GM19240 (cell line): ENCODE data around the gene TRMT44.
"Not testable (repeated sequence)": the region's sequence is repeated elsewhere in the genome, so short reads cannot be mapped to it uniquely, and the experiment has no call there.

ENCODE experiments used
- DNase-seq: peaks from one replicate; pipeline ENCODE4 v3.0.0; 2011; ENCODE audit warnings: low spot score; ENCODE audit not compliant: insufficient read length

The TRMT44 gene

DNA sequence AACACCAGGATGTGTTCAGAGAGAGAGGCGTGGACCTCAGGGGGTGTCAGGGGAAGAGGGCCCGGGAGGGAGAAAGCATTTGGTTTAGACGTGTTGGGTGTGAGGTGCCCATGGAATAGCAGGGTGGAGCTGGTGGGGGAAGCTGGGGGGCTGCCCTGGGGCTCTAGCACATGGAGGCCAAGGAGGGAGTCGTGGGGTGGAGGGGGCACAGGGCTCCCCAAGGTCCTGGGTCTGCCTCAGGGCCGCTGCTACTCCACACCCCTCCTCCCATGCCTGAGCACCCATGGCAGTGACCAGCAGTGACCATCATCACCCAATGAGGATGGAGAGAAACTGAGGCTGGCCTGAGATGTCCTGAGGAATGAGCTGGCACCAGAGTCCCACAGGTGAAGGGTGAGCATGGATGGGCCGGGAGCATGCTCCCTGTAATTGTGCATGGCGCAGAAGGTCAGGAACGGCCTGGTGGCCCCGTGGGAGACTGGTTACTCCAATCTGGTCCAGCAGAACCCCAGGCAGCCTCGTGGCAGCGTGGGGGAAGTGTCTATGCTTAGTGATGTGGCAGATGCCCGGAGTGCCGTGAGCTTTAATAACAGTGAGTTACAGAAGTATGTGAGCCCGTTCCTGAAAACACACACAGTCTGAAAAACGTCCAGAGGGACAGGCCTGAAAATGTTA is 70.2 kb downstream of the TRMT44 start:
- no peak for DNase-seq

DNA sequence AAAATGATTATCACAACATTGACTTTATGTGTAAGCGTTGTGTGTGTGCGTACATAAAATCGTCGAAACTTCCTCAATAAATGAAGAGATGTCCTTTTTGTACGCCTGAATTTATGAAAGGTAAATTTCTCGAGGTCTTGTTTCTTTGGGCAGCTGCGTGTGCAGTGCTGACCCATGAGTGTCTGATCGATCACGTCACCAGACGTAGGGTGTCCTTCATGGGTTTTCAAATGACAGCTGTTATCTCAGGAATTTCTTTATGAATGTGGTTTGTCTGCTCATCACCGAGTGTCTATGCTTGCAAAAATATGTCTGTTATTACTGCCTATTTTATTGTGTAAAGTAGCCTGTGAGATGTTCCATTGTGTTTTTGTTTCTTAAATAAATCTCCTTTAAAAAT is 71.9 kb downstream of the TRMT44 start:
- no peak for DNase-seq

DNA sequence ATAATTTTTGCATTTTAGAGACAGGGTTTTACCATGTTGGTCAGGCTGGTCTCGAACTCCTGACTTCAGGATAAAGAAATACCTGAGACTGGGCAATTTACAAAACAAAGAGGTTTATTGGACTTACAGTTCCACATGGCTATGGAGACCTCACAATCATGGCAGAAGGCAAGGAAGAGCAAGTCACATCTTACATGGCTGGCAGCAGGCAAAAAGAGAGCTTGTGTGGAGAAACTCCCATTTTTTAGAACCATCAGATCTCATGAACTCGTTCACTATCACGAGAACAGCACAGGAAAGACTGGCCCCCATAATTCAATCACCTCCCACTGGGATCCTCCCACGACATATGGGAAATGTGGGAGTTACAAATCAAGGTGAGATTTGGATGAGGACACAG is 72.5 kb downstream of the TRMT44 start:
- DNase-seq: not testable (repeated sequence)

DNA sequence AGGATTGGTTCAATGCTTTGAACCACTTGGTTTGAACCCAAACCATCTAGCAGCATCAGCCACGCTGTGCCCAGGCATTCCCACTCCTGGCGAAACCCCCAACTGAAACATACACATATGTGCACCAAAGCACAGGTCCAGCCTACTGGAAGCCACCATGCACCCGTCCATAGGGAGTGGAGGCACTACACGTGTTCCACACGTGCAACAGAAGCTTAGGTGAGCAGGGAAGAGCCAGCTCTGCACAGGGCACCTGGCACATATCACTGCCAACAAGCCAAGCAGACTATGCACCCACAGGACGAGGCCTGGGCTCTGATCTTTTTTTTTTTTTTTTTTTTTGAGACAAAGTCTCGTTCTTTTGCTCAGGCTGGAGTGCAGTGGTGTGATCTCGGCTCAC is 73.4 kb downstream of the TRMT44 start:
- no peak for DNase-seq

DNA sequence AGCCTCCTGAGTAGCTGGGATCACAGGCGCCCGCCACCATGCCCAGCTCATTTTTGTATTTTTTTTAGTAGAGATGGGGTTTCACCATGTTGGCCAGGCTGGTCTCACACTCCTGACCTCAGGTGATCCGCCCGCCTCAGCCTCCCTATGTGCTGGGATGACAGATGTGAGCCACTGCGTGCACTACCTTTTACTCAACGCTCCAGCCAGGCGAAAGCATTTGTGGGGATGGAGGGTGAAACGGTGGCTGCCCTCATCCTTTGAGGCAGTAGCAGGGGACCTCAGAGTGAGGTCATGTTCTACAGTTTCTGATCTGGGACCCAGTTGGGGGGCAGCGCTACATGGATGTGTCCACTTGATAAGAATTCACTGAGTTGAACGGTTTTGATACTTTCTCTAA is 73.8 kb downstream of the TRMT44 start:
- no peak for DNase-seq

DNA sequence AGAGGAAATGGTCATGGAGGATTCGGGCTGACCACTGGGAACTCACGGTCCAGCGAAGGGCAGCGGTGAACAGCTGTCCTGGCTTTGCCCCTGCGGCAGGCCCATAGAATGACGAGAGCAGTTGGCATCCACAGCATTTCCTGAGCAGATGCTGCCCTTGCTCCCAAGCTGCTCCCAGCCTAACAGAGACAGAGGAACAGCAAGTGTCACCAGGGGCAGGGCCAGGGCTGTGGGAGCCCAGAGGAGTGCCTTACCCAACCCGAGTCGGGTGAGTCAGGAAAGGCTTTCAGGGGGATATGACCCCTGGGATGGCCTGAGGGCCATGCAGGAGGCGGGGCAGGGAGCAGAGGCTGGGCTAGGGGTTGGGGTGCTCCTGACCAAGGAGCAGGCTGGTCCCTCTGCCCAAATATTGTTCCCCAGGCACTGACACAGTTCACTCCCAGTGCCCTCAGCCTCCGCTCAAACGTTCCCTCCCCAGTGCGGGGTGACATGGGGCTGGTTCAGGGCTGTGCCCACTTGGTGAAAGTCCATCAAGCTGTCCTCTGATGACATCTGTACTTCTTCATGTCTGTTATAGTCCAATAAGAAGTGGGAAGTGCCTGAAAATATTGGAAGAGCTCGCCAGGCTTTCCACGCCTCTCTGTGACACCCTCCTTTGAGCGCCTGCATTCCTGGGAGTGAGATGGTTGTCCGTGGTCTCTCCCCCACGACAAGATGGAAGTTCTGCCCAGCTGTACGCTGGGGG is 74.9 kb downstream of the TRMT44 start:
- DNase-seq: no peak

DNA sequence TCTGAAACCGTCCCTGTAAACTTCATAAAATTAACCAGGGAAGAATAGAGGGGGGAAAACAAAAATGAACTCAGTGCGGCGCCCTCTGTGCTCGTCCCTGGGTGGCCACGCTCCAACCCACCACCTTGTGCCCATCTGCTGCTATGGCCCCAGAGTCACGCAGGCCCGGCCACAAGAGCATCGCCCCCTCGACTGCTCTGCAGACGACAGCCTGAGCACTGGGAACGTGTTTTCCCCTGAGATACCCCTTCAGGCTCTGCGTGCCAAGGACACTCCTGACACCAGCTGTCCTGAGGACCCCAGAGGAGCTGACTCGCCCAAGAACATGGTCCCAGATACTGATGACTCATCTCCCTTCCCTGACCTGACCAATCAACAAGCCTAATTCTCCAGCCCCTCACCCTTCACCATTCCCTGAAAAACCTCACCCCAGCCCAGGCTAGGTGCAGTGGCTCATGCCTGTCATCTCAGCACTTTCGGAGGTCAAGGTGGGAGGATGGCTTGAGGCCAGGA is 75.5 kb downstream of the TRMT44 start:
- DNase-seq: no peak

DNA sequence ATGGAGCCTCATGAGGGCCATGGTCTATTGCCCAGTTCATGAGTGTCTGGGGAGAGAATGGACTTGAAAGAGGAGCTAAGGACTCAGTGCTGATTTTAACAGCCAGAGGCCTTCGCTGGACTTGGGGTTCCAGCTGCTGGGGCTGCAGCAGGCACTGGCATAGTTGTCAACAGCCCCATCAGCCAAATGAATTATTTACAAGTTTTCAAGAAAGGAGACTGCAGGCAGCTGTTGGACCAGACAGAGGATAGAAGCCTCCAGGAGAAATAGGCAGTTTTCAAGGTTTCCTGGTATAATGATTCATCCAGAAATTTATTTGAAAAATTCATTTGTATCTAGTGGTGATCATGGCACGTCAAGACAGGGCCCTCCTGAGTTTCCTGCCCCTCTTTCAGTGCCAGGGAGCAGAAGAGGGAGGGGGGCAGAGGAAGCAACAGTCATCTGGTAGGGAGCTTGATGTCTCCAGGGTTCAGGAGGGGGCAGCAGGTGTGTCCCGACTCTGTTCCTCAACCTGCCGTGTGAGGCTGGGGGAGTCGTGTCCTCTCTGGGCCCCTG is 76.5 kb downstream of the TRMT44 start:
- DNase-seq: no peak

DNA sequence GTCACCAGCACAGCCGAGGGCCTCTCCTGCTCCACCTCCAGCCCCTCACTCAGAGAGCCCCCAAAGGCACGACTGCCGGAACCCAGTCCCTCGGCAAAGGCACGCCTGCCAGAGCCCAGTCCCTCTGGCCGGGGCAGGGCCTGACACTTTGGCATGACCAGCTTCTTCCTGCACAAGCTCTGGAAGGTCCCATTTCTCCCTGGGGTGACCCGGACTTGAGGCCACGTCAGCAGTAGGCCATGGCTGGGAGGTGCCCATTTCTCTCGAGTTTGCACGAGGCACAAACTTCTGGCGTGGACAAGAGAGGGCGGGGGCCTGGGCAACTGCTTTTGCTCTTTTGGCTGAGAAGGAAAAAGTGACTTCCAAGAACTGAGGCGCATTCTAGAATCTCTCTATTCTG is 77.4 kb downstream of the TRMT44 start:
- no peak for DNase-seq

DNA sequence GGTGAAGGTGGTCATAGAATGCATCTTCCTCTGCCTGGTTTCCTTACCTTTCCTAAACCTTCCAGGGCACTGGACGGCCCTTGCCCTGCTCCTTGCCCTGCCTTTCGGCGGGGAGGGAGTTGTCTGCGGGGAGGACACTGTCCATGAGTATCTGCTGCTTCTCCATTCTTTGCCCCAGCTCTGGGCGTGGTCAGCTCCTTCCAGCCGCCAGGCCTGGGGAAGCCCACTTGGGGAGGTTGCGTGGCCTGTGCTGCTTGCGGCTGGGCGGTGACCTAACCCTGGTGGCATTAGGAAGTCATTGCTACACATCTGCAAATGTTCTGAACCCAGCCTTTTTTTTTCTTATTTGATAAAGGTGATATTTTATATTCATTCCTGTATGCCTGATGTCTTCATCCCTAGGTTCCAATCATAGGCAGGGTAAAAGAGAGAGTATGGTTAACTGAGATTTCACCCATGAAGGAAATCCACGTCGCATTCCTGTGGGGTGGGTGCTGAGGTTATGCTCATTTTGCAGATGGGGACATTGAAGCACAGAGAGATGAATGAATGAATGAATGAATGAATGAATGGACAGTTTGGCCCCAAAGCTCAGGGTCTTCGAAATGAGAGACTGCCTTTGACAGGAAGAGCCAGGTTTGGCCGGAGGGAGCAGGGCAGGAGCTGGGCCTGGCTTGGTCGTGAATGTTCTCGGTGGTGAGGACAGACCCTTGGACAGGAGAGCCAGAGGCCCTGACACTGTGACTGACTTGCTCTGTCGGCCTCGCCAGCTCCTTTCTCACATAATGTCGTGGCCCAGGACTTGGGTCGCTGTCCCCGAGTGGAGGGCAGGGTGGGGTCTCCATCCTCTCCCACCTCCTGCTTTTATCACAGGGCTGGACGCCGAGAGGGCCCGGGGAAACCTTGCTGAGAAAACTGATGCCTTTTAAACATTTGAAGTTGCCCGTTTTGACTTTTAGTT is 81.9 kb downstream of the TRMT44 start:
- DNase-seq: no peak

DNA sequence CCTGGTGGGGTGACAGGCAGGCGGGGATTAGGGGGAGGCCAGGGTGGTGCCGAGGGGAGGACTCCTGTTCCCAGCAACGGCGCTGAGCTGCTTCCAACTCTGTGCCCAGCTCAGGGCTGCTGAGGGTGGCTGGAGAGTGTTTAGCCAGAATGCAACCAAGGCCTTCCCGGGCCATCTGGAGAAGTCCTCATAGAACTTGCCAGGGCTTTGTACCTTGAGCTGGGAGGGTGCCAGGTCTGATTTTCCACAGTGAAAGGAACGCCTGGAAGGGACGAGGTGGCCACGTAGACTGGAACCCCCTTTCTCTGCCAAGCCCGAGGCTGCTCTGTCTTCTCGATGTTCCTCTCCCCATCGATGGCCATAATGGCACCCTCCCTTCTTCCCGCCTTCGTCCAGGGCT is 82.6 kb downstream of the TRMT44 start:
- DNase-seq: no peak

DNA sequence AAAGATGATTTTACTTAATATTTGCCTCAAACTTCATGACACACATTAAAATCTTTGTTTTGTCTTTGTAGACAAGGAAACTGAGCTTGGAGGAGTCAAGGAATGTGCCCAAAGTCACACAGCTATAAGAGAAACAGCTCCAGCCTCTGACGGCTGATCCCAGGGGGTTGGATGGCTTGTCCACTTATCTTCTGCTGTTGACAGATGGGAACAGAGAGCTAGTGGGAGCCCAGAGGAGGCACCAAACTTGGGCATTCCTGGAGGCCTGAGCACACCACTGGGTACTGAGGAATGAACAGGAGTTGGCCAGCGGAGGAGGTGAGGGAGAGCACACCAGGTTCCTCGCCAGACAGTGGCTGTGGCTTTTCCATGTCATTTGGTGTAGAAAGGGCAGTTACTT is 83.2 kb downstream of the TRMT44 start:
- no peak for DNase-seq

DNA sequence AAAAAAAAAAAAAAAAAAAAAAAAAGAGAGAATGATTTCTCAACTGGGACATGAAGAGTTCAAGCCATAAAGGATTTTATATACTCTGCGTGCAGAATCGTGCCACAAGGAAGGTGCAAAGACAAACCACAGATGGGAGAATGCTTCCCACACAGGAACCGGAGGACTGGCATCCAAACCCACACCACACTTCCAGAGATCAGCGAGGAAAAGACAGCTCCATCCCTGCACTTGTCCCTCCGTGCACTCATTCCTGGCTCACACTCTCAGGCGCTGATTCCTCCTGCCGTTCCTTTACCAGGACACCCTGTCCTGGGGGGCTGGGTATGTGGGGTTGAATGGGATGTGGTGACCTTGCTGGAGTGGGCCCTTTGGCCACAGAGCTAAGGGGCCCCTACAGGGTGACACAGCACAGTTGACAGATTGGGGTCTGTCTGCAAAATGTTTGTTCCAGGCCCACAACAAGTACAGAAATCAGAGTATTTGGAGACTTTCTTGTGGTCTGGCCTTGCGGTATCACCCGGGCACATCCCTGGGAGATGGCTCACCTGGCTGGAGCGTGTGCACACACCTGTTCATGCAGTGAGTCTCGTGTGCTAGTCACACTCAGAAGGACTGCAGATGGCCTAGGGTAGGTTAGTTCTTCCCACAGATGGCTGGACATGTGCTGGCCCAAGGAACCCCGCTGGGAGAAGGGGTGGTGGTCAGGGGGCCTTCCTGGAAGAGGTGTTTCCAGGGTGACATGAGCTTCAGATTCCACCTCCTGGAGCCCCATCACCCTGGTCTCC is 84.2 kb downstream of the TRMT44 start:
- no peak for DNase-seq

DNA sequence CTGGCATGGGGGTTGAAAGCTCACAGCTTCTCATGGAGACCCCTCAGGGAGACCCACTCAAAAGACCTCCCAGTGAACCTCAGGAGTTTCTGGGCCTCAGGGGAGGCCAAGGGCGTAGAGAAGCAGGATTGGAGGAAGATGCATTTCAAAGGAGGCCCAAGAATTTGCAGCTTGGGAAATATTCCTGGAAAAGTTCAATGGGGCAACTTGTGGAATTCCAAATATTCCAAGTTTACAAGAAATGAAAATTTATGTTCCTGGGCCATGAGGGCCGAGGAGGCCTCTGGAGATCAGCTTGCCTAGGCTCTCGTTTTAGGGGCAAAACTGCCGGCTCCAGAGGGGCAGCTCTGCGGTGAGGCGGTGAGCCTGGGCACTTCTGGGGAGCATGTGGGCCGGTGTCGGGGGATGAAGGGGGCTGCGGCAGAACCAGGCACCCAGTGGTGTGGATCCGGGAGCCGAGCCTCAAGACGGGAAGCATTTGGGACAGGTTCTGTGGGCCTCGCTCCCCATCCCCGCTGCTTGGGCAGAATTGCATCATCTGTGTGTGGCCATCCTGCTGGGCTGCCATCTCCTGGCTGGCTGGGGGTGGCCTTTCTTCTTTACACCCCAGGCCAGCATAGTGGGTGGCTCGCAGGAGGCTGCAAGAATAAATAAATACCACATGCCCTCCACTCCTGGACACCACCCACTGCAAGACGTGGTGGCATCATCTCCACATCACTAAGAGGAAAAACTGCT is 85.0 kb downstream of the TRMT44 start:
- no peak for DNase-seq
